Measurements from ENCODE around the gene MEPCE.
"Not testable (repeated sequence)": the region's sequence is repeated elsewhere in the genome, so short reads cannot be mapped to it uniquely, and the experiment has no call there.

- TF ChIP-seq CTCF (conservative IDR thresholded peaks at IDR 0.05); ZFX (IDR thresholded peaks at IDR 0.05): not testable (repeated sequence)
These were observed 9.6 kb downstream of the MEPCE start for GRCh38 chr7:100439244-100439643.
